Measurements from ENCODE around the gene MED22.
"Not testable (repeated sequence)": the region's sequence is repeated elsewhere in the genome, so short reads cannot be mapped to it uniquely, and the experiment has no call there.

Gene MED22

GRCh38 chr9:133303266-133304157 lies 44.4 kb downstream of the MED22 start:
- no peak for DNase-seq

DNA sequence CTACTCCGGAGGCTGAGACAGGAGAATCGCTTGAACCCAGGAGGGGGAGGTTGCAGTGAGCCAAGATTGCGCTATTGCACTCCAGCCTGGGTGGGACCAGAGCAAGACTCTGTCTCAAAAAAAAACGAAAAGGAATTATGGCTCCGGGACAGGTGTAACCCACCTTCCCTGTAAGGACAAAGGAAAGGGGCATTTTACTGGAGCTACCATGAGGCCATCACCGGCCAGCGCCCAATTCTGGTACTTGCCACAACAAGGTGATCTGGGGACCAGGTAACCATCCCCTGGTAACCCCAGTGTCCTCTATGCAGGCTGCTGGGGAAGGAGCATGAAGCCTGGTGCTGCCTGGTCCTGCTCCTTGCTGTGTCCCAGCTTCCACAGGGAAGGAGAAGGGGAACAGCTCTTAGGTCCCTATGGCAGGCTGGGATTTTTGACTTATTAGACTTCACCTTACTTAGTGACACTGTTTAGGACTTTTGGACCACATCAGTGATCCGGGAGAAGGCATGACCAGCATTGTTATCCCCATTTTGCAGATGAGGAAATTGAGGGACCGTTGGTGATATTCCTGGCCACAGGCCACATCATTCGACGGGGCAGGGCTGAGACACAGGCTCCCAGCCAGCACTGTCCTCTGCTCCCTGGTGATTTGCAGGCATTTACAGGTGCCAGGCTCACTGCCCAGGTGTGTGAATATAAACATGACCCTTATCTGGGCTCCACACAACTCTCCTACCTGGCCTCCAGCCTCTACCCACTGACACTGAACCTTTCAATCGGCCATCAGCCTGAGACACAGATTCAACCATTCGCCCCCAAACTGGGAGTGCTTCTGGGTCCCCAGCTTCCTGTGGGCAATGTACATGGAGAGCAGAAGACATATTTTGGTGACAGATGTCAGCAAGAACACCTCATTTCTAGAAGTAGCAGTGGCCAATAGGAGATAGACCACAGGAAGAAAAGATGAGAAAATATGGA lies 46.4 kb downstream of the MED22 start:
- no peak for DNase-seq

DNA sequence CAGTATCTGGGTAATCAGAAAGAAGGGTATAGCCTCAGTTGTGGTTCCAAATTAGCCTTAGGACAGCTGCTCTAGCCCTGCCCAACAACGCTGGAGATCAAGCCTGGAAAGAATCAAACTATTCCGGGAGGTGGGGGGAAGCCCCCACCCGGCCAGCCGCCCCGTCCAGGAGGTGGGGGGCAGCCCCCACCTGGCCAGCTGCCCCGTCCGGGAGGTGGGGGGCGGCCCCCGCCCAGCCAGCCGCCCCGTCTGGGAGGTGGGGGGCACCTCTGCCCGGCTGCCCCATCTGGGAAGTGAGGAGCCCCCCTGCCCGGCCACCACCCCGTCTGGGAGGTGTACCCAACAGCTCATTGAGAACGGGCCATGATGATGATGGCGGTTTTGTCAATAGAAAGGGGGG lies 47.9 kb downstream of the MED22 start:
- not testable (repeated sequence) for DNase-seq

DNA sequence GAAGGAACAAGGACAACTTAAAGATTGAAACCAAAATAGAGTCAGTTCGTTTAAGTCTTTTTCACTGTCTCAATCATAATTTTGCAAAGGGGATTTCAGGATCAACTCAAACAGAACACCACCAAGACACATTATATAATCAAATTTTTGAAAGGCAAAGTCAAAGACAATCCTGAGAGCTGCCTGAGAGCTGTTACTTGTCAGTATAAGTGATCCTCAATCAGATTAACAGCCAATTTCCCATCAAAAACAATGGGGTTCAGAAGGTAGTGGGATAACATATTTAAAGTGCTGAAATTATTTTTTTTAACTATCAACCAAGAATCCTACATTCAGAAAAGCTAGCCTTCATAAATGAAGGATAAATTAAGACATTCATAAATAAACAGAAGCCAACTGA lies 53.7 kb downstream of the MED22 start:
- no peak for DNase-seq

DNA sequence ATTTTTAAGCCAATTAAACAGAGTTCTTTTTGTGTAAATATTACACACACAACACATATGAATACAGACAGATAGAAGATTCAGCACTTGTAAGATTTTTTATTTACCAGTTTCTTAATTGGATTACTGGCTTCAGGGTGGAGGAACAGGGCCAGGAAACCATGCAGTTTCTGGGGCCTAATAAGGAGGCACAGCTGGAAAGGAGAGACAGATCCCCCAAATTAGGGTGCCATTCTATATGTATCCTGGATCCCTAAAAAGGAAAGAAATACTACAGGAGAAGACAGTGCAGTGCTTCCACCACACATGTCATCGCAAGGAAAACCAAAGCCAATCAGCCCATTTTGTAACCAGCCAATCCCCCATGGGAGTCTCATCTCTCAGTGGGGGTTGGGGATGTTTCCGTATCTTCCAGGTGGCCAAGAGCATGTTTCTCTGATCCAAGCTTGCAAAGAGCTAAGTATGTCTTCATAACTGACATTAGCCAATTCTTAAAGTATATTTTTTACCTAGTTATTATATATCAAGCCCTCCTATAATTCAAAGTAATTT lies 57.1 kb downstream of the MED22 start:
- DNase-seq, result no peak
